B cell (primary cell): ENCODE results near the gene GPR35. TPM values are rescaled to one million over a fixed set of nuclear protein-coding genes. Genes with fewer than 3 reads are reported as not detected.

Experiments used
- ATAC-seq: fragments of 200-7000 bp; cut with Tn5 transposase; one replicate; pipeline ENCODE4 v1.10.0; 2021; ENCODE audit warnings: low read depth, mild to moderate bottlenecking, moderate number of reproducible peaks, moderate library complexity
- CTCF ChIA-PET: fragments of 350-600 bp; sonication (Branson Sonifier 250); formaldehyde crosslinking; loops from one replicate; lab custom pipeline; 2021; ENCODE audit warnings: antibody characterized with exemption, inconsistent platforms; lab: Charles Lee
- POLR2A ChIA-PET: fragments of 350-600 bp; sonication (Branson Sonifier 250); formaldehyde crosslinking; loops from one replicate; lab custom pipeline; 2021; ENCODE audit warnings: antibody characterized with exemption; lab: Charles Lee
- DNase-seq: peaks from one replicate; pipeline ENCODE4 v3.0.0; 2013
- H2AFZ ChIP-seq: 2 replicates; pipeline ENCODE4 v1.6.1; 2012; ENCODE audit warnings: mild to moderate bottlenecking, low read depth, low read length; ENCODE audit not compliant: insufficient read depth, poor library complexity, severe bottlenecking
- H3K27ac ChIP-seq, 2 donors: 1 replicate in 1 of 2; 2 replicates in 1 of 2; pipeline ENCODE4 v1.5.1; 2012 to 2013; ENCODE audit warnings: low read length in 2 of 2, mild to moderate bottlenecking in 2 of 2, moderate library complexity in 1 of 2
- H3K27me3 ChIP-seq, 4 experiments: fragments of 200-600 bp in 1 of 4; sonication (generic) in 1 of 4; replicated peaks in 1 of 4; 1 replicate in 2 of 4; 2 replicates in 2 of 4; pipeline versions ENCODE4 v1.6.1 to v1.7.0; 2013 to 2016; ENCODE audit warnings: low read length in 3 of 4, mild to moderate bottlenecking in 2 of 4, mixed read lengths in 1 of 4, moderate library complexity in 1 of 4; ENCODE audit not compliant: insufficient read depth in 4 of 4, control insufficient read depth in 3 of 4; ENCODE audit errors: control extremely low read depth in 1 of 4
- H3K36me3 ChIP-seq, 2 experiments: replicated peaks in 1 of 2; 1 replicate in 1 of 2; 2 replicates in 1 of 2; pipeline versions ENCODE4 v1.6.1 to v1.7.1; 2013; ENCODE audit warnings: low read length in 1 of 2; ENCODE audit not compliant: insufficient read depth in 2 of 2, control insufficient read depth in 1 of 2; ENCODE audit errors: control extremely low read depth in 1 of 2, extremely low read depth in 1 of 2
- H3K4me1 ChIP-seq, 2 donors: fragments of 200-600 bp in 1 of 2; sonication (generic) in 1 of 2; 1 replicate in 1 of 2; 2 replicates in 1 of 2; pipeline versions ENCODE4 v1.5.1 to v1.6.1; 2013 to 2017; ENCODE audit warnings: low read length in 2 of 2; ENCODE audit not compliant: control insufficient read depth in 2 of 2, insufficient read depth in 2 of 2
- H3K4me2 ChIP-seq: replicated peaks from 2 replicates; pipeline ENCODE3; 2012; ENCODE audit warnings: mild to moderate bottlenecking, low read depth, low read length; ENCODE audit not compliant: poor library complexity, severe bottlenecking
- H3K4me3 ChIP-seq, 5 experiments: fragments of 200-600 bp in 1 of 5; sonication (generic) in 1 of 5; 1 replicate in 3 of 5; 2 replicates in 2 of 5; pipeline versions ENCODE4 v1.5.1 to v1.7.0; 2011 to 2016; ENCODE audit warnings: low read length in 4 of 5, mild to moderate bottlenecking in 4 of 5, low read depth in 2 of 5, control low read depth in 1 of 5, moderate library complexity in 1 of 5; ENCODE audit not compliant: insufficient read depth in 1 of 5; ENCODE audit errors: control extremely low read depth in 1 of 5, extremely low read depth in 1 of 5
- H3K79me2 ChIP-seq: fragments of 200-600 bp; sonication (generic); one replicate; pipeline ENCODE4 v1.6.0; 2016; ENCODE audit warnings: low read length; ENCODE audit not compliant: control insufficient read depth, insufficient read depth
- H3K9ac ChIP-seq: fragments of 200-600 bp; sonication (generic); 2 replicates; pipeline ENCODE4 v1.6.1; 2017; ENCODE audit warnings: mild to moderate bottlenecking, low read length, moderate library complexity
- H3K9me3 ChIP-seq, 3 donors: one replicate each; pipeline versions ENCODE4 v1.6.1 to v1.7.1; 2013; ENCODE audit warnings: low read length in 2 of 3; ENCODE audit not compliant: control insufficient read depth in 2 of 3, insufficient read depth in 1 of 3; ENCODE audit errors: control extremely low read depth in 1 of 3
- H4K20me1 ChIP-seq: 2 replicates; pipeline ENCODE4 v1.6.0; 2012; ENCODE audit warnings: mild to moderate bottlenecking, low read length; ENCODE audit not compliant: insufficient read depth, control insufficient read depth, poor library complexity, severe bottlenecking
- H3K27ac Mint-ChIP-seq: one replicate; pipeline ENCODE4 v1.8.0; 2021; ENCODE audit warnings: mixed read lengths
- H3K27me3 Mint-ChIP-seq: one replicate; pipeline ENCODE4 v1.8.0; 2021; ENCODE audit warnings: mixed read lengths
- H3K4me1 Mint-ChIP-seq: one replicate; pipeline ENCODE4 v1.8.0; 2021; ENCODE audit warnings: mixed read lengths
- H3K4me3 Mint-ChIP-seq: one replicate; pipeline ENCODE4 v1.8.0; 2021; ENCODE audit warnings: mixed read lengths
- H3K9me3 Mint-ChIP-seq: one replicate; pipeline ENCODE4 v1.8.0; 2022; ENCODE audit warnings: mixed read lengths; ENCODE audit not compliant: insufficient read depth
- EZH2 ChIP-seq: IDR thresholded peaks from 2 replicates; pipeline ENCODE4 v1.6.1; 2012; ENCODE audit warnings: borderline replicate concordance, low read depth, mild to moderate bottlenecking, moderate library complexity, low read length; ENCODE audit not compliant: insufficient read depth, poor library complexity, severe bottlenecking
- WGBS: methylation state at CpG from one replicate; pipeline ENCODE4 v1.1.5; 2013; ENCODE audit warnings: missing lambda C conversion rate; ENCODE audit not compliant: insufficient coverage; 5-methylcytosine and 5-hydroxymethylcytosine counted together
- intact Hi-C: fragments of 100-400 bp; cut with micrococcal nuclease; formaldehyde crosslinking; loops from one replicate; pipeline ENCODE4 v1.10.0; 2022
- polyA plus RNA-seq: library from polyadenylated mRNA; depleted of rRNA; stranded (reverse); fragments of >200 nt; gene quantifications from 2 replicates; pipeline ENCODE4 v1.2.3, GENCODE V29; 2012
- total RNA-seq, 2 donors: library from RNA; stranded (reverse); fragments of 120-200 nt in 1 of 2; gene quantifications; 1 replicate in 1 of 2; 2 replicates in 1 of 2; pipeline versions ENCODE4 v1.2.3 to v1.2.4, GENCODE V29; 2013 to 2022
- TF ChIP-seq, protein P1 (sequence below): fragments of 200-600 bp; IDR thresholded peaks from one replicate; pipeline ENCODE4 v1.8.0; 2022; ENCODE audit warnings: antibody characterized with exemption, mild to moderate bottlenecking

Gene GPR35
- total and polyA plus RNA-seq, 2 donors (not counting 1 experiment from before 2014, with no cell fraction given), result 1.8 to 9.6 TPM

DNA sequence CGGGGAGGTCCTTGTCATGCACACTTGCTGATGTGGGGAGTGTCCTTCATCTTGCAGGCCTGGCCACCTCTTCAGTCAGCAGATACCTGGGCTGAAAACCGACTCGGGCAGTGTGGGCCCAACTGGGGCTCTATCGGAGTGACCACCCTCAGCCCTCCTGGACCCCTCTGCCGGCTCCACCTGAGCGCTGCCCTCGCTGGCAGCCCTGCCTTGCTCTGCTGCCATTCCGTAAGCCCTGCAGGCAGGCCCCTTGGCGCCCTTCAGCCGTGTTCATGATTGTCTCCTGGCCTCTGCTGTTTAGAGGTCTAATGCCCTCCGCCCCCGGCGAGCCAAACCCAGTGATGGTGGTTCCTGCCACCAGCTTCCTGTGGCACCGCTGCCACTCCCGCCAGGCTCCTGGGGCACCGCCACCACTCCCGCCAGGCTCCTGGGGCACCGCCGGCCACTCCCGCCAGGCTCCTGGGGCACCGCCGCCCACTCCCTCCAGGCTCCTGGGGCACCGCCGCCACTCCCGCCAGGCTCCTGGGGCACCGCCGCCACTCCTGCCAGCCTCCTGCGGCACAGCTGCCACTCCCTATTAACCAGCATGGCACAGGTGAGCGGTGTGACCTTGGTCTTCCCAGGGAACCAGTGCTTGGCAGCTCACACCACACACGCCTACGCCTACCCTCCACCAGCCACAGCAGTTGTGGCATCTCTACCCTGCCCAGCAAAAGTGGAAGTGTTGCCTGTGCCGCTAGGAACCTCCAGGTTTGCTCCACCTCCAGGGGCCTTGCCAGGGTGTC is 22.8 kb upstream of the GPR35 start:
- 93% methylated on average over 32 of the region's 32 CpGs for WGBS
- no peak for TF ChIP-seq EZH2
- TF ChIP-seq, protein P1, sequence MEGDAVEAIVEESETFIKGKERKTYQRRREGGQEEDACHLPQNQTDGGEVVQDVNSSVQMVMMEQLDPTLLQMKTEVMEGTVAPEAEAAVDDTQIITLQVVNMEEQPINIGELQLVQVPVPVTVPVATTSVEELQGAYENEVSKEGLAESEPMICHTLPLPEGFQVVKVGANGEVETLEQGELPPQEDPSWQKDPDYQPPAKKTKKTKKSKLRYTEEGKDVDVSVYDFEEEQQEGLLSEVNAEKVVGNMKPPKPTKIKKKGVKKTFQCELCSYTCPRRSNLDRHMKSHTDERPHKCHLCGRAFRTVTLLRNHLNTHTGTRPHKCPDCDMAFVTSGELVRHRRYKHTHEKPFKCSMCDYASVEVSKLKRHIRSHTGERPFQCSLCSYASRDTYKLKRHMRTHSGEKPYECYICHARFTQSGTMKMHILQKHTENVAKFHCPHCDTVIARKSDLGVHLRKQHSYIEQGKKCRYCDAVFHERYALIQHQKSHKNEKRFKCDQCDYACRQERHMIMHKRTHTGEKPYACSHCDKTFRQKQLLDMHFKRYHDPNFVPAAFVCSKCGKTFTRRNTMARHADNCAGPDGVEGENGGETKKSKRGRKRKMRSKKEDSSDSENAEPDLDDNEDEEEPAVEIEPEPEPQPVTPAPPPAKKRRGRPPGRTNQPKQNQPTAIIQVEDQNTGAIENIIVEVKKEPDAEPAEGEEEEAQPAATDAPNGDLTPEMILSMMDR, result no peak
- Mint-ChIP-seq H3K9me3 (no peaks in the 10 kb centered on the region), H3K27ac (no peak overlapping the region), H3K27me3 (no peaks in the 10 kb centered on the region), H3K4me1 (no peaks in the 10 kb centered on the region), H3K4me3 (no peak overlapping the region)
- Histone ChIP-seq H3K4me3 (no peak overlapping the region), H3K9ac (no peak overlapping the region), H3K27ac (no peak overlapping the region), H2AFZ (no peak overlapping the region), H3K9me3 (no peaks in the 10 kb centered on the region), H3K4me1 (no peaks in the 10 kb centered on the region), H3K4me2 (no peak overlapping the region), H3K36me3 (peaks cover 0 to 13% of the 10 kb centered on the region in 2 experiments), H4K20me1 (no peaks in the 10 kb centered on the region), H3K27me3 (no peaks in the 10 kb centered on the region), H3K79me2 (no peaks in the 10 kb centered on the region)
- ChIA-PET CTCF (no interaction called here), POLR2A (no interaction called here)
- DNase-seq, result no peak
- ATAC-seq, result no peak
- intact Hi-C loops, result no loop called here

DNA sequence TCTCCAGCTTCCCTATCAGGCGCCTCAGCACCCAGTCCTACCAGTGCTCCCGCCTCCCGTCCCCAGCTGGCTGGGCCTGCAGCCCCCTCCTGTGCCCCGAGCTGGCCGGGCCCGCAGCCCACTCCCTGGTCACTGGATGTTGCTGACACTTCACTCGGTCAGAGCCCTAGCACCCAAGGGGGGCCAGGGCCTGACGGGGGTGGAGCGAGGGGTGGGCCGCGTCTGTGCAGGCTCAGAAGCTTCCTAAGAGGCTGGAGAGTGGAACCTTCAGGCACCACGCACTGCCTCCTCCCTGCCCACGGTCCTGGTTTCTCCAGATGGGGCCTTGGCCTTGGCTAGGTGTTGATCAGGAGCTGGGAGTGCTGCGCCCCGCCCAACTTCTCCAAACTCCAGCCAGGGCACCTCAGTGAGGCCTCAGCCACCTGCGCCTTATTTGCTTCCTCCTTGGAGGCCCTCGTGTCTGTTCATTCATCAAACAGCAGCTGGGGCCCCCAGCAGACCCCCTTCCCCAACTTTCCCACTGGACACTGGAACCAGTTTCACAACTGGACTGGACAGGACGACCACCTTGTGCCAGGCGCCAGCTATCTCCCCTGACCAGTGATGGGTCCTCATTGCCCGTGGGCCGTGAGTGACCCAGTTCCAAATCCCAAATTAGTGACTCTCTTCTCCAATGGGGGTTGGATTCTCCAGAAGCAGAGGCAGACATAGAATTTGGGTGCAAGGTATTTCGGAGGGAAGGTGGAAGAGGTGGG is 22.0 kb upstream of the GPR35 start:
- no peaks in the 10 kb centered on the region for H4K20me1 ChIP-seq
- 95% methylated on average over 17 of the region's 22 CpGs for WGBS

More for the DNA sequence above, 22.0 kb upstream of the GPR35 start:
- Histone ChIP-seq H3K9me3 (no peaks in the 10 kb centered on the region), H3K4me1 (no peaks in the 10 kb centered on the region), H3K4me2 (no peak overlapping the region), H3K4me3 (no peak overlapping the region), H3K79me2 (no peaks in the 10 kb centered on the region), H3K9ac (no peak overlapping the region), H3K27me3 (no peaks in the 10 kb centered on the region), H2AFZ (no peak overlapping the region), H3K36me3 (peaks cover 0 to 6% of the 10 kb centered on the region in 2 experiments), H3K27ac (no peak overlapping the region)
- Mint-ChIP-seq H3K9me3 (no peaks in the 10 kb centered on the region), H3K4me3 (no peak overlapping the region), H3K4me1 (no peaks in the 10 kb centered on the region), H3K27ac (no peak overlapping the region), H3K27me3 (no peaks in the 10 kb centered on the region)
- TF ChIP-seq EZH2, result no peak
- TF ChIP-seq, protein P1, result no peak
- intact Hi-C loops, result no loop called here
- ChIA-PET POLR2A (no interaction called here), CTCF (no interaction called here)
- ATAC-seq (no peak), DNase-seq (no peak)
